ENCODE measurements around the gene TEX9. TPM values are rescaled to one million over a fixed set of nuclear protein-coding genes. Genes with fewer than 3 reads are reported as not detected.

TEX9 gene
- total RNA-seq, 1 donor from 2014 or later, result 6.1 TPM

DNA sequence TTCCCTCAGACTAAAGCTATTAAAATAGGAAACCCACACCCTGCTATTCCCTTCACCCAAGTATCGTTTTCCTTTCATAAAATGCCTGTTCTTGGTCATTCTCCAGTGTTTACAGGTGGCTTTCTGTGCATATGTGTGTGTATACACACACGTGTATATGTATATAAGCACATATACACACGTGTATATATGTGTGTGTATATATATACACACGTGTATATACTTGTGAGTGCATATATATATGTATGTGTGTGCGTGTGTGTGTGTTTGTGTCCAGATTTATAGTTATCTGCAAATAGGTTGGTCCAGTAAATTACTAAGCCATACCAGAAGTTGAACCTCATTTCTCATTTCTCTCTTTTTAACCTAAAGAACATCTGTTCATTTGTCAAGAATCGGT is 15.7 kb upstream of the TEX9 start:
- no peaks in the 10 kb centered on the region for H3K36me3 Mint-ChIP-seq (ENCODE audit: unreplicated experiment)
- no peaks in the 10 kb centered on the region for H3K4me1 Mint-ChIP-seq (ENCODE audit: low read depth, unreplicated experiment)
- H3K27ac Mint-ChIP-seq (ENCODE audit: unreplicated experiment), result no peak overlapping the region
- DNase-seq, result no peak
- H3K4me3 Mint-ChIP-seq (ENCODE audit: unreplicated experiment), result no peak overlapping the region
- no peaks in the 10 kb centered on the region for H3K9me3 Mint-ChIP-seq (ENCODE audit: unreplicated experiment)
- peaks cover 2% of the 10 kb centered on the region for H3K27me3 Mint-ChIP-seq (ENCODE audit: unreplicated experiment)
- TF ChIP-seq, protein P1, sequence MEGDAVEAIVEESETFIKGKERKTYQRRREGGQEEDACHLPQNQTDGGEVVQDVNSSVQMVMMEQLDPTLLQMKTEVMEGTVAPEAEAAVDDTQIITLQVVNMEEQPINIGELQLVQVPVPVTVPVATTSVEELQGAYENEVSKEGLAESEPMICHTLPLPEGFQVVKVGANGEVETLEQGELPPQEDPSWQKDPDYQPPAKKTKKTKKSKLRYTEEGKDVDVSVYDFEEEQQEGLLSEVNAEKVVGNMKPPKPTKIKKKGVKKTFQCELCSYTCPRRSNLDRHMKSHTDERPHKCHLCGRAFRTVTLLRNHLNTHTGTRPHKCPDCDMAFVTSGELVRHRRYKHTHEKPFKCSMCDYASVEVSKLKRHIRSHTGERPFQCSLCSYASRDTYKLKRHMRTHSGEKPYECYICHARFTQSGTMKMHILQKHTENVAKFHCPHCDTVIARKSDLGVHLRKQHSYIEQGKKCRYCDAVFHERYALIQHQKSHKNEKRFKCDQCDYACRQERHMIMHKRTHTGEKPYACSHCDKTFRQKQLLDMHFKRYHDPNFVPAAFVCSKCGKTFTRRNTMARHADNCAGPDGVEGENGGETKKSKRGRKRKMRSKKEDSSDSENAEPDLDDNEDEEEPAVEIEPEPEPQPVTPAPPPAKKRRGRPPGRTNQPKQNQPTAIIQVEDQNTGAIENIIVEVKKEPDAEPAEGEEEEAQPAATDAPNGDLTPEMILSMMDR (IDR thresholded peaks at IDR 0.05; ENCODE audit: partially characterized antibody, unreplicated experiment), result no peak

DNA sequence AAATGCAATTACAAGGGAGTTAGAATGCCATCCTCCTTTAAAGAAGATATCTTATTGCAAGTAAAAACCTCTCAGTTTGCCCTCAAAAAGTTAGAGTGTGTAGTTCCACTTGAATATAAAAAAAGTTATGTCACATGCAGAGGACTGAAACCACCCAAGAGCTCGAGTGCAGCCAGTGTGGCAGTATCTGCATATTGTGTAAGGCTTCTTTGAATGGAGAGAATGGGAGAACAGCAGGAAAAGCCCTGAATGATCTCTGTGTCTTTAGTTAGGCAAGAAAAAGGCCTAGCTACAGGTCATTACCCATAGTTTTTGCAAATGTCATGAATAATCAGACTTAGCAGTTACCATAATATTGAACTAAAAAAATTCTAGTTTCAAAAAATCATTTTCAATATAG is 13.9 kb upstream of the TEX9 start:
- H3K27me3 Mint-ChIP-seq (ENCODE audit: unreplicated experiment), result peaks cover 2% of the 10 kb centered on the region
- TF ChIP-seq, protein P1 (IDR thresholded peaks at IDR 0.05; ENCODE audit: partially characterized antibody, unreplicated experiment), result no peak
- H3K9me3 Mint-ChIP-seq (ENCODE audit: unreplicated experiment), result no peaks in the 10 kb centered on the region
- no peak overlapping the region for H3K27ac Mint-ChIP-seq (ENCODE audit: unreplicated experiment)
- no peak for DNase-seq
- no peaks in the 10 kb centered on the region for H3K36me3 Mint-ChIP-seq (ENCODE audit: unreplicated experiment)
- no peaks in the 10 kb centered on the region for H3K4me1 Mint-ChIP-seq (ENCODE audit: low read depth, unreplicated experiment)
- no peak overlapping the region for H3K4me3 Mint-ChIP-seq (ENCODE audit: unreplicated experiment)

DNA sequence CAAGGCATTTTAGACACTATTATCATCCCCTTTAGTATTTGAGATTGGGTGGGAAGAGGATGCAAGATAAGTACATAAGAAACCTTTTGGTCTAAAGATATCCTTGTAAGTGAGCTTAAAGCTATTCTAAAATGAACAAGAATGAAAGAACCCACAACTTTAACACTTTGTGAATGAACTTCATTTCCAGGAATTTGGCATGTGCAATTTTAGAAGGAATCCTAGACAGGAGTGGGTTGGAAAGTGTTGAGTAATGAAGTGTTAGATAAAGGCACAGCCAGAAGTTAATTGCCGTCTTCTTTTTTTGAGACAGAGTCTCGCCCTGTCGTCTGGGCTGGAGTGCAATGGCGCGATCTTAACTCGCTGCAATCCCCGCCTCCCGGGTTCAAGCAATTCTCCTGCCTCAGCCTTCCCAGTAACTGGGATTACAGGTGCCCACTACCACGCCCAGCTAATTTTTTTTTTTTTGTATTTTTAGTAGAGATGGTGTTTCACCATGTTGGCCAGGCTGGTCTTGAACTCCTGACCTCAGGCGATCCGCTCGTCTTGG is 13.2 kb upstream of the TEX9 start:
- Mint-ChIP-seq H3K9me3 (ENCODE audit: unreplicated experiment) (no peaks in the 10 kb centered on the region), H3K36me3 (ENCODE audit: unreplicated experiment) (no peaks in the 10 kb centered on the region), H3K4me3 (ENCODE audit: unreplicated experiment) (no peak overlapping the region), H3K27ac (ENCODE audit: unreplicated experiment) (no peak overlapping the region), H3K27me3 (ENCODE audit: unreplicated experiment) (peaks cover 2% of the 10 kb centered on the region), H3K4me1 (ENCODE audit: low read depth, unreplicated experiment) (no peaks in the 10 kb centered on the region)
- DNase-seq, result no peak
- TF ChIP-seq, protein P1 (IDR thresholded peaks at IDR 0.05; ENCODE audit: partially characterized antibody, unreplicated experiment), result no peak

DNA sequence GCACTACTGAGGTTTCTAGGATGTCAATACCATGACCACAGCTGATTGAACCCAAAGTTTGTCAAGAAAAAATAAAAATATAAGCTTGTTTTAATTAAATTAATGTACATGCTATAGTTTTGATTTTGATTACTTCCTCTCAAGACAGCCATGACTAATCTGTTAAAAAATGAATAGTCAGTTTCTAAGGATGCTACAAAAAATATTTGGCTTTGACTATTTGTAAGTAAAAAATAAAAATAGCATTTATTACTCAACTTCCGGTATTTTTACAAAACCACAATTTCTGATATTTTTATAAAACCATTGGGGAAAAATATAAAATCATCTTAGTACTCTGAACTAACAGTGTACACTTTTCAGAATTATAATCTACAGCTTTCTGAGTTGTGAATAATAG is 12.1 kb upstream of the TEX9 start:
- no peaks in the 10 kb centered on the region for H3K36me3 Mint-ChIP-seq (ENCODE audit: unreplicated experiment)
- H3K9me3 Mint-ChIP-seq (ENCODE audit: unreplicated experiment), result no peaks in the 10 kb centered on the region
- H3K4me1 Mint-ChIP-seq (ENCODE audit: low read depth, unreplicated experiment), result no peaks in the 10 kb centered on the region
- H3K27ac Mint-ChIP-seq (ENCODE audit: unreplicated experiment), result no peak overlapping the region
- H3K4me3 Mint-ChIP-seq (ENCODE audit: unreplicated experiment), result no peak overlapping the region
- no peak for DNase-seq
- TF ChIP-seq, protein P1 (IDR thresholded peaks at IDR 0.05; ENCODE audit: partially characterized antibody, unreplicated experiment), result no peak
- H3K27me3 Mint-ChIP-seq (ENCODE audit: unreplicated experiment), result peaks cover 2% of the 10 kb centered on the region

DNA sequence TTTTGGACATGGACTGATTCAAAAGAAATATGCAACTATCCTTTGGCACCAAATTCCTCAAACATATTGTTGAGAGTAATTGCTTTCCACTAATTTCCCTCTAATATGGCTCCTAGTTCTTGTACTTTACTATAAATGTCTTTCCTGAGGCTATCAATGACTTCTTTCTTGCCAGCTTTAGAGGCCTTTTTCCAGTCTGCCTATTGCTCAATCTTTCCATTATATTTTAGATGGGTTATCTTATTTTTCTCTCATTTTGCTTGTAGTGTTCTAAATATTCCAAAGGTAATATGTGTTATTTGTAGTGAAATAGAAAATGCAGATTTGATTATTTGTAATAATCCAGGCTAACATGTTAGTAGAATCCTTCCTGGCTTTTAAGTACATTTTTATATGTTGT is 11.5 kb upstream of the TEX9 start:
- Mint-ChIP-seq H3K36me3 (ENCODE audit: unreplicated experiment) (no peaks in the 10 kb centered on the region), H3K9me3 (ENCODE audit: unreplicated experiment) (no peaks in the 10 kb centered on the region), H3K27me3 (ENCODE audit: unreplicated experiment) (peaks cover 2% of the 10 kb centered on the region), H3K27ac (ENCODE audit: unreplicated experiment) (no peak overlapping the region), H3K4me3 (ENCODE audit: unreplicated experiment) (no peak overlapping the region), H3K4me1 (ENCODE audit: low read depth, unreplicated experiment) (no peaks in the 10 kb centered on the region)
- TF ChIP-seq, protein P1 (IDR thresholded peaks at IDR 0.05; ENCODE audit: partially characterized antibody, unreplicated experiment), result no peak
- no peak for DNase-seq

Measured in glutamatergic neuron (in vitro differentiated cells).